GM23248 (cell line): ENCODE data around the gene PRIM1. TPM values are rescaled to one million over a fixed set of nuclear protein-coding genes. Genes with fewer than 3 reads are reported as not detected.

Experiments
- DNase-seq: peaks from one replicate; pipeline ENCODE4 v3.0.0-alpha.2; 2015
- H2AFZ ChIP-seq: fragments of 200-600 bp; sonication (generic); 2 replicates; pipeline ENCODE4 v1.6.1; 2016; ENCODE audit warnings: antibody characterized with exemption
- H3F3A ChIP-seq: fragments of 200-600 bp; sonication (generic); 2 replicates; pipeline ENCODE4 v1.6.1; 2016; ENCODE audit warnings: mild to moderate bottlenecking, antibody characterized with exemption, mixed run types; ENCODE audit not compliant: insufficient read depth
- H3K27ac ChIP-seq: fragments of 200-600 bp; sonication (generic); 2 replicates; pipeline ENCODE4 v1.5.1; 2016; ENCODE audit warnings: mild to moderate bottlenecking
- H3K27me3 ChIP-seq: fragments of 200-600 bp; sonication (generic); replicated peaks from 2 replicates; pipeline ENCODE4 v1.6.1; 2016; ENCODE audit warnings: mild to moderate bottlenecking; ENCODE audit not compliant: insufficient read depth
- H3K36me3 ChIP-seq: fragments of 200-600 bp; sonication (generic); 2 replicates; pipeline ENCODE4 v1.6.1; 2016; ENCODE audit warnings: low read depth, mild to moderate bottlenecking
- H3K4me1 ChIP-seq: fragments of 200-600 bp; sonication (generic); 2 replicates; pipeline ENCODE4 v1.6.1; 2016; ENCODE audit warnings: mild to moderate bottlenecking; ENCODE audit not compliant: insufficient read depth
- H3K4me2 ChIP-seq: fragments of 200-600 bp; sonication (generic); one replicate; pipeline ENCODE4 v1.6.1; 2016; ENCODE audit warnings: mild to moderate bottlenecking; ENCODE audit not compliant: unreplicated experiment
- H3K4me3 ChIP-seq: fragments of 200-600 bp; sonication (generic); 2 replicates; pipeline ENCODE4 v1.5.1; 2016; ENCODE audit warnings: mild to moderate bottlenecking
- H3K79me2 ChIP-seq: fragments of 200-600 bp; sonication (generic); 2 replicates; pipeline ENCODE4 v1.6.1; 2016; ENCODE audit warnings: mild to moderate bottlenecking; ENCODE audit not compliant: insufficient read depth
- H3K9ac ChIP-seq: fragments of 200-600 bp; sonication (generic); 2 replicates; pipeline ENCODE4 v1.6.1; 2016; ENCODE audit warnings: mild to moderate bottlenecking
- H3K9me2 ChIP-seq: fragments of 200-600 bp; sonication (generic); 2 replicates; pipeline ENCODE4 v1.6.1; 2016; ENCODE audit warnings: mixed run types, mild to moderate bottlenecking, moderate library complexity; ENCODE audit not compliant: insufficient read depth
- H3K9me3 ChIP-seq: fragments of 200-600 bp; sonication (generic); one replicate; pipeline ENCODE4 v1.6.1; 2017; ENCODE audit warnings: low read depth
- H4K20me1 ChIP-seq: fragments of 200-600 bp; sonication (generic); 2 replicates; pipeline ENCODE4 v1.6.0; 2016; ENCODE audit not compliant: insufficient read depth
- EZH2 ChIP-seq: fragments of 200-600 bp; sonication (generic); IDR thresholded peaks from 2 replicates; pipeline ENCODE4 v1.6.1; 2018; ENCODE audit warnings: antibody characterized with exemption, mild to moderate bottlenecking; ENCODE audit not compliant: insufficient read depth, poor library complexity, severe bottlenecking
- EZH2phosphoT487 ChIP-seq: fragments of 200-600 bp; sonication (generic); IDR thresholded peaks from 2 replicates; pipeline ENCODE4 v1.6.1; 2018; ENCODE audit warnings: antibody characterized with exemption, moderate library complexity, mild to moderate bottlenecking, low read depth; ENCODE audit not compliant: insufficient read depth
- WGBS, 2 experiments: methylation state at CpG; one replicate each; pipeline ENCODE4 v1.1.6; 2015 to 2017; ENCODE audit warnings: low lambda C conversion rate in 2 of 2, low coverage in 1 of 2; ENCODE audit errors: missing lambda C conversion rate in 2 of 2; 5-methylcytosine and 5-hydroxymethylcytosine counted together
- in situ Hi-C: fragments of 300-500 bp; cut with MboI; formaldehyde crosslinking; loops from 2 replicates; pipeline ENCODE4 v1.15.0; 2020
- polyA plus RNA-seq: library from polyadenylated mRNA; unstranded; fragments of >200 nt; fragmentation: Nextera tagmentation; extraction: Ambion mirVana; gene quantifications from 2 replicates; pipeline ENCODE4 v1.2.1, GENCODE V29; 2016
- total RNA-seq: library from RNA; depleted of rRNA; stranded (reverse); fragments of >200 nt; shearing (Covaris generic); gene quantifications from 2 replicates; pipeline ENCODE4 v1.2.3, GENCODE V29; 2014

Gene PRIM1
- total and polyA plus RNA-seq, 2 experiments from 2014 or later = 6.1 to 8.7 TPM

DNA sequence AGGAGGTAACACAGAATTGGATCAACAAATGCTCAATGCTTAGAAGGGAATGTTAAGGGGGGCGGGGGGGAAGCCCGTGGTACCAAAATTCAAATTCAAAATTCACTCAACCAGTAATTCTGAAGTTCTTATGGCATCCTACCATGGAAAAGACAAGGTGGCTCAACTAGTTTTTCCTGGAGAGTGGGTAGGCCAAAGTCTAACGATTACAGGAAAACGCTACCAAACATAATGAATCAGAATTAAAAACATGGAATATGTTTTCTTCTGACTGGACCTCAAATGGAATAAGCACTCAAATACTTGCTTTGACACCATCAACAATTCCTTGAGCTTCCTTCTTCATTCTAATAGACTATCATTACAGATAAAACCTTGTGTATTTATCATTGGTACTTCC is 29.3 kb downstream of the PRIM1 start:
- Histone ChIP-seq H3K27me3 (no peaks in the 10 kb centered on the region), H3K9me2 (no peaks in the 10 kb centered on the region), H3K36me3 (peaks cover 16% of the 10 kb centered on the region), H4K20me1 (peaks cover 25% of the 10 kb centered on the region), H3K9ac (peak overlapping the region; percentile 99), H3K27ac (peak overlapping the region; percentile 90), H3K4me1 (peaks cover 32% of the 10 kb centered on the region), H3K4me2 (peak overlapping the region; percentile 95), H2AFZ (no peak overlapping the region), H3K9me3 (no peaks in the 10 kb centered on the region), H3K4me3 (peak overlapping the region; percentile 95), H3K79me2 (peaks cover 73% of the 10 kb centered on the region), H3F3A (peaks cover 41% of the 10 kb centered on the region)
- no peak for DNase-seq
- 46 to 48% methylated on average over 4 of the region's 4 CpGs for WGBS, 2 experiments
- TF ChIP-seq EZH2 = no peak
- TF ChIP-seq EZH2phosphoT487 = no peak
- in situ Hi-C loops = no loop called here

DNA sequence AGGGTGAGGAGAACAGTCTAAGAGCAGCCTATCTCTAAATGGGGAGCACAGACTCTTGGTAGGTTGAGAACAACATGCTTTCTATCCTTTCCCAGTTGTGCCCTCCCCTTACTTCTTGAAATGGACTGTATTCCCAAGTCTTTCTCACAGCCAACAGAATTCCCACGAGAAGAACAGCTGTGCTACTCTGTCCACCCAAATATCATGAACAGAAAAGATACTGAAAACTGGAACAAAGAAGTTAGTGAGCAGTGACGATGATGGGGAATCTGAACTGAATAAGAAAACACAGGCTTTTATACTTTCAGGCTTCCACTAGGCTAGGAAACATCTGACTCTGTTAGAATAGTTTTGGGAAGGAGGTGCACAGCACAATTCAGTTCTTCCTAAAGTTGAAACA is 30.4 kb downstream of the PRIM1 start:
- Histone ChIP-seq H3K27me3 (no peaks in the 10 kb centered on the region), H3K36me3 (peaks cover 16% of the 10 kb centered on the region), H3K27ac (peak overlapping the region; percentile 90), H3K4me3 (peak overlapping the region; percentile 95), H3K9me3 (no peaks in the 10 kb centered on the region), H3K4me1 (peaks cover 32% of the 10 kb centered on the region), H4K20me1 (peaks cover 25% of the 10 kb centered on the region), H3K9ac (peak overlapping the region; percentile 99), H2AFZ (no peak overlapping the region), H3K4me2 (peak overlapping the region; percentile 95), H3K9me2 (no peaks in the 10 kb centered on the region), H3K79me2 (peaks cover 84% of the 10 kb centered on the region), H3F3A (peaks cover 41% of the 10 kb centered on the region)
- 77 to 86% methylated on average over 2 of the region's 2 CpGs for WGBS, 2 experiments
- in situ Hi-C loops = no loop called here
- TF ChIP-seq EZH2phosphoT487 = no peak
- TF ChIP-seq EZH2 = no peak
- DNase-seq = no peak

GRCh38 chr12:56721216-56721615 is 30.9 kb downstream of the PRIM1 start:
- no peak overlapping the region for H2AFZ ChIP-seq
- peaks cover 89% of the 10 kb centered on the region for H3K79me2 ChIP-seq
- H3K9me3 ChIP-seq = no peaks in the 10 kb centered on the region
- WGBS, 2 experiments = 44 to 72% methylated on average over 2 of the region's 2 CpGs
- H3K9me2 ChIP-seq = no peaks in the 10 kb centered on the region
- TF ChIP-seq EZH2 (no peak), EZH2phosphoT487 (no peak)
- no peaks in the 10 kb centered on the region for H3K27me3 ChIP-seq
- in situ Hi-C loops = no loop called here
- 0 out of 2 replicates have a peak overlapping the region, but pooled peaks have one; percentile 95 for H3K4me3 ChIP-seq
- peak overlapping the region; percentile 95 for H3K4me2 ChIP-seq
- peaks cover 36% of the 10 kb centered on the region for H3K4me1 ChIP-seq
- H3F3A ChIP-seq = peaks cover 39% of the 10 kb centered on the region
- DNase-seq = no peak
- H3K27ac ChIP-seq = peak overlapping the region; percentile 90
- peak overlapping the region; percentile 99; the same call in 1 of the 2 replicates for H3K9ac ChIP-seq
- peaks cover 16% of the 10 kb centered on the region for H3K36me3 ChIP-seq
- H4K20me1 ChIP-seq = peaks cover 29% of the 10 kb centered on the region

- no peaks in the 10 kb centered on the region for H3K27me3 ChIP-seq
- in situ Hi-C loops = no loop called here
- no peak overlapping the region for H3K4me2 ChIP-seq
- no peak overlapping the region for H2AFZ ChIP-seq
- WGBS, 2 experiments = 79 to 100% methylated on average over 1 of the region's 1 CpG
- H3K9ac ChIP-seq = no peak overlapping the region
- peaks cover 16% of the 10 kb centered on the region for H3K36me3 ChIP-seq
- H4K20me1 ChIP-seq = peaks cover 33% of the 10 kb centered on the region
- DNase-seq = no peak
- peak overlapping the region; percentile 90; the same call in 1 of the 2 replicates for H3K27ac ChIP-seq
- H3F3A ChIP-seq = peaks cover 34% of the 10 kb centered on the region
- no peak overlapping the region for H3K4me3 ChIP-seq
- TF ChIP-seq EZH2 (no peak), EZH2phosphoT487 (no peak)
- no peaks in the 10 kb centered on the region for H3K9me2 ChIP-seq
- H3K9me3 ChIP-seq = no peaks in the 10 kb centered on the region
- H3K79me2 ChIP-seq = peaks cover 94% of the 10 kb centered on the region
- H3K4me1 ChIP-seq = peaks cover 32% of the 10 kb centered on the region
Observed at GRCh38 chr12:56720731-56721151, 31.4 kb downstream of the PRIM1 start.

DNA sequence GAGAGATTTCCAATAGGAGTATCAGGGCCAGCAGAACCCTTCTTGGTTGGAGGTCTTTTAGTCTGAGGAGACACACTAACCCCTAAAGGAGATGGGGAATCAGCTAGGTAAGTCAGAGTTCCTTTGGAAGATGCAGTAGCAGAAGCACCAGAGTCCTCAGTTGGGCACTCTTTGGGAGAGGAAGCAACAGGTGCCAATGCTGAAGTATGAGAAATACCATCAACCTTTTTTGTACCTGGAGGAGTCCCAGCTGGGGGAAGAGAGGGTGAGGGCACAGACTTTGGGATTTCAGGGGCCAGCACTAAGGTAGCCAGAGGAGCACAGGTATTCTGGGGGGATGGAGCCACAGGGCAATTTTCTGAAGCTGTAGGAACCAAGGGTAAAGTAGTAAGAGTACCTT is 33.1 kb downstream of the PRIM1 start:
- DNase-seq = no peak

More for the DNA sequence above, 33.1 kb downstream of the PRIM1 start:
- Histone ChIP-seq H3F3A (peaks cover 48% of the 10 kb centered on the region), H3K9me2 (no peaks in the 10 kb centered on the region), H3K79me2 (peaks cover 100% of the 10 kb centered on the region), H3K4me2 (no peak overlapping the region), H3K36me3 (peaks cover 31% of the 10 kb centered on the region), H3K27me3 (no peaks in the 10 kb centered on the region), H4K20me1 (peaks cover 50% of the 10 kb centered on the region), H3K9ac (no peak overlapping the region), H3K4me1 (peaks cover 30% of the 10 kb centered on the region), H3K9me3 (no peaks in the 10 kb centered on the region), H3K4me3 (no peak overlapping the region), H2AFZ (no peak overlapping the region), H3K27ac (no peak overlapping the region)
- in situ Hi-C loops = no loop called here
- TF ChIP-seq EZH2phosphoT487 = no peak
- TF ChIP-seq EZH2 = no peak
